HepG2 (cell line): ENCODE measurements around the gene SLC26A2. TPM values are rescaled to one million over a fixed set of nuclear protein-coding genes. Genes with fewer than 3 reads are reported as not detected.

Source experiments
- CAMTA2 ChIP-seq: sonication (generic); formaldehyde crosslinking; IDR thresholded peaks from 2 replicates; pipeline ENCODE4 v1.4.0; 2020; ENCODE audit warnings: mild to moderate bottlenecking, missing genetic modification reagents, borderline replicate concordance
- FOXJ3 ChIP-seq: sonication (generic); formaldehyde crosslinking; IDR thresholded peaks from 2 replicates; pipeline ENCODE4 v1.4.0; 2020; ENCODE audit warnings: missing genetic modification reagents, mild to moderate bottlenecking, borderline replicate concordance
- KMT2B ChIP-seq: IDR thresholded peaks from 2 replicates; pipeline ENCODE4 v1.6.1; 2016; ENCODE audit warnings: missing genetic modification reagents, missing compliant biosample characterization
- PAX8 ChIP-seq: sonication (generic); formaldehyde crosslinking; IDR thresholded peaks from 2 replicates; pipeline ENCODE4 v1.8.0; 2022; ENCODE audit warnings: mild to moderate bottlenecking, missing genetic modification reagents, borderline replicate concordance
- RARA ChIP-seq: IDR thresholded peaks from 2 replicates; pipeline ENCODE4 v1.6.1; 2016; ENCODE audit warnings: missing genetic modification reagents, missing compliant biosample characterization
- SNRNP70 ChIP-seq: fragments of 200-400 bp; formaldehyde crosslinking; IDR thresholded peaks from 2 replicates; pipeline ENCODE4 v1.6.1; 2017; ENCODE audit warnings: mild to moderate bottlenecking, low read depth, low read length, moderate library complexity
- ZBTB42 ChIP-seq: sonication (generic); formaldehyde crosslinking; IDR thresholded peaks from 2 replicates; pipeline ENCODE4 v1.5.0; 2020; ENCODE audit warnings: mild to moderate bottlenecking, missing genetic modification reagents
- ZFP36L2 ChIP-seq: sonication (generic); formaldehyde crosslinking; IDR thresholded peaks from 2 replicates; pipeline ENCODE4 v1.4.0; 2020; ENCODE audit warnings: missing genetic modification reagents
- ZNF235 ChIP-seq: sonication (generic); formaldehyde crosslinking; IDR thresholded peaks from 2 replicates; pipeline ENCODE4 v1.8.1; 2023; ENCODE audit warnings: mild to moderate bottlenecking, missing genetic modification reagents, borderline replicate concordance
- ZNF33A ChIP-seq: sonication (generic); formaldehyde crosslinking; IDR thresholded peaks from 2 replicates; pipeline ENCODE4 v1.5.1; 2020; ENCODE audit warnings: missing genetic modification reagents, mild to moderate bottlenecking, moderate library complexity, borderline replicate concordance
- ZNF562 ChIP-seq: sonication (generic); formaldehyde crosslinking; IDR thresholded peaks from 2 replicates; pipeline ENCODE4 v1.8.0; 2022; ENCODE audit warnings: missing genetic modification reagents, borderline replicate concordance
- ZNF790 ChIP-seq: sonication (generic); formaldehyde crosslinking; IDR thresholded peaks from 2 replicates; pipeline ENCODE4 v1.8.0; 2022; ENCODE audit warnings: missing genetic modification reagents, mild to moderate bottlenecking, borderline replicate concordance
- ZSCAN12 ChIP-seq: sonication (generic); formaldehyde crosslinking; IDR thresholded peaks from 2 replicates; pipeline ENCODE4 v1.9.0; 2021; ENCODE audit warnings: mild to moderate bottlenecking, missing genetic modification reagents
- polyA plus RNA-seq, 8 experiments: library from polyadenylated mRNA; depleted of rRNA in 3 of 8; stranded (reverse) in 7 of 8; unstranded in 1 of 8; fragments of >200 nt; fragmentation: Illumina TruSeq in 4 of 8; extraction: Trizol in 4 of 8; gene quantifications; 2 replicates each; pipeline versions ENCODE4 v1.2.1 to v1.2.3, GENCODE V29; 2011 to 2016; ENCODE audit warnings: low read depth in 4 of 8, missing spikeins in 1 of 8, mixed read lengths in 1 of 8; ENCODE audit not compliant: insufficient read depth in 1 of 8
- total RNA-seq, 5 experiments: library from RNA; depleted of rRNA; stranded (reverse); fragments of >200 nt; fragmentation: Illumina TruSeq; extraction: Trizol; gene quantifications; 2 replicates each; pipeline ENCODE4 v1.2.3, GENCODE V29; 2016; ENCODE audit warnings: low read depth in 1 of 5
- TF ChIP-seq, protein P1 (sequence below): IDR thresholded peaks from 2 replicates; pipeline ENCODE4 v1.6.1; 2016; ENCODE audit warnings: missing biosample characterization, missing genetic modification reagents, low read depth
- TF ChIP-seq, protein P2 (sequence below): sonication (generic); formaldehyde crosslinking; IDR thresholded peaks from 2 replicates; pipeline ENCODE4 v1.4.0; 2020; ENCODE audit warnings: mild to moderate bottlenecking, missing genetic modification reagents, borderline replicate concordance
- TF ChIP-seq, protein P3 (sequence below): sonication (generic); formaldehyde crosslinking; IDR thresholded peaks from 2 replicates; pipeline ENCODE4 v1.8.1; 2022; ENCODE audit warnings: low read depth, mild to moderate bottlenecking, missing genetic modification reagents

SLC26A2 gene
- total and polyA plus RNA-seq, 2 of the 13 experiments (the other 11 are each of a cell fraction or from before 2014, with no cell fraction given), result 2.2 to 7.9 TPM

DNA sequence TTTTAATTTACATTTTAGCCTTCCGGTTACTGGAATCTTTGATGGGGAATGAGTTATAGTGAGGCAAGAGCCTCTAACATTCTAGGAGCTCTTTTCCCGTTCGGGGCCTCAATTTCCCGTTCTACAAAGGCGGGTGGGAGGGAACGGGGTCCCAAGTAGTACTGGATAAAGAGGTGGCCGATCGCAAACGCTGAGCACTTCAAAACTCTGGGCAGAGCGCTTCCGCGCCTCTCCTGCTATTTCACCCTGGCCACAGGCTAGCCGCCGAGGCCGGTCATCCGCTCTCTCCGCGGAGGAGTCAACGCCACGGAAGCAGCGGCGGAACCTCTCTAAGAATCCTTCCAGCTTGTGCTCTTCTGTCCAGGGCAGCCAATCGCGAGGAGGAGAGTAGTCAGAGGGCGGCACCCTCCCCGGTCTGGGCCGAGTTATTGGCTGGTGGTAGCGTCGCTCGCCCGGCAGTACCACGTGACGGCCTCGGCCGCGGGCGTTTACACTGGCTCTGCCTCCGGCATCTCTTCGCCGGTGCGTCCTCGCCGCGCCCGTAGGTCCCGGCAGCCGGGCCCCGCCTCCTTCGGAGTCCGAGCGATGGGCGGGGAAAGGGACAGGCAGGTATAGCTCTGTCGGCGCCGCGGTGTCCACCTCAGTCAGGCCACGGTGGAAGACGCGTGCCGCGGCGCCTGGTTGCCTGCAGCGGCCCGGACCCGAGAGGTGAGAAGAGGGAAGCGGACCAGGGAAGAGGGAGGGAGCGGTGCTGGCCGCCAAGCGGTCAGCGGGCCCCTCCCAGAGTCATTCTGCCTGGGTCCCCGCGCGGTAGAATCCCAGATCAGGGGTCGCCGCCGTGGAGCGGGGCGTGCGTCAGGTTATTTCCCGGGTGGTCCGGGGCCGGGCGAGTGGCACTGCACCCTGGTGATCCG lies at the start of gene SLC26A2 (continued):
- TF ChIP-seq PAX8 (no peak), ZNF790 (CRISPR knock-in tag) (peak; percentile 82), RARA (no peak), SNRNP70 (no peak), ZNF235 (CRISPR knock-in tag) (0 out of 2 replicates have a peak, but pooled peaks have one; percentile 54), ZSCAN12 (CRISPR knock-in tag) (no peak; the same call in 1 of the 2 replicates), CAMTA2 (CRISPR knock-in tag) (no peak), FOXJ3 (CRISPR knock-in tag) (no peak), ZNF33A (CRISPR knock-in tag) (peak; percentile 56; the same call in 1 of the 2 replicates), ZBTB42 (no peak; the same call in 1 of the 2 replicates), ZNF562 (CRISPR knock-in tag) (no peak), KMT2B (CRISPR knock-in tag) (peak; percentile 74), ZFP36L2 (CRISPR knock-in tag) (no peak)
- TF ChIP-seq, protein P1, sequence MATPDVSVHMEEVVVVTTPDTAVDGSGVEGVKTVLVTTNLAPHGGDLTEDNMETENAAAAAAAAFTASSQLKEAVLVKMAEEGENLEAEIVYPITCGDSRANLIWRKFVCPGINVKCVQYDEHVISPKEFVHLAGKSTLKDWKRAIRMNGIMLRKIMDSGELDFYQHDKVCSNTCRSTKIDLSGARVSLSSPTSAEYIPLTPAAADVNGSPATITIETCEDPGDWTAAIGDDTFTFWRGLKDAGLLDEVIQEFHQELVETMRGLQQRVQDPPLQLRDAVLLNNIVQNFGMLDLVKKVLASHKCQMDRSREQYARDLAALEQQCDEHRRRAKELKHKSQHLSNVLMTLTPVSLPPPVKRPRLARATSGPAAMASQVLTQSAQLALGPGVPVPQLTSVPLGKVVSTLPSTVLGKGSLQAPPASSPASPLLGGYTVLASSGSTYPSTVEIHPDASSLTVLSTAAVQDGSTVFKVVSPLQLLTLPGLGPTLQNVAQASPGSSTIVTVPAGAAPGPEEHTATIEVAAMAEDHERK (CRISPR knock-in tag), result no peak
- TF ChIP-seq, protein P2, sequence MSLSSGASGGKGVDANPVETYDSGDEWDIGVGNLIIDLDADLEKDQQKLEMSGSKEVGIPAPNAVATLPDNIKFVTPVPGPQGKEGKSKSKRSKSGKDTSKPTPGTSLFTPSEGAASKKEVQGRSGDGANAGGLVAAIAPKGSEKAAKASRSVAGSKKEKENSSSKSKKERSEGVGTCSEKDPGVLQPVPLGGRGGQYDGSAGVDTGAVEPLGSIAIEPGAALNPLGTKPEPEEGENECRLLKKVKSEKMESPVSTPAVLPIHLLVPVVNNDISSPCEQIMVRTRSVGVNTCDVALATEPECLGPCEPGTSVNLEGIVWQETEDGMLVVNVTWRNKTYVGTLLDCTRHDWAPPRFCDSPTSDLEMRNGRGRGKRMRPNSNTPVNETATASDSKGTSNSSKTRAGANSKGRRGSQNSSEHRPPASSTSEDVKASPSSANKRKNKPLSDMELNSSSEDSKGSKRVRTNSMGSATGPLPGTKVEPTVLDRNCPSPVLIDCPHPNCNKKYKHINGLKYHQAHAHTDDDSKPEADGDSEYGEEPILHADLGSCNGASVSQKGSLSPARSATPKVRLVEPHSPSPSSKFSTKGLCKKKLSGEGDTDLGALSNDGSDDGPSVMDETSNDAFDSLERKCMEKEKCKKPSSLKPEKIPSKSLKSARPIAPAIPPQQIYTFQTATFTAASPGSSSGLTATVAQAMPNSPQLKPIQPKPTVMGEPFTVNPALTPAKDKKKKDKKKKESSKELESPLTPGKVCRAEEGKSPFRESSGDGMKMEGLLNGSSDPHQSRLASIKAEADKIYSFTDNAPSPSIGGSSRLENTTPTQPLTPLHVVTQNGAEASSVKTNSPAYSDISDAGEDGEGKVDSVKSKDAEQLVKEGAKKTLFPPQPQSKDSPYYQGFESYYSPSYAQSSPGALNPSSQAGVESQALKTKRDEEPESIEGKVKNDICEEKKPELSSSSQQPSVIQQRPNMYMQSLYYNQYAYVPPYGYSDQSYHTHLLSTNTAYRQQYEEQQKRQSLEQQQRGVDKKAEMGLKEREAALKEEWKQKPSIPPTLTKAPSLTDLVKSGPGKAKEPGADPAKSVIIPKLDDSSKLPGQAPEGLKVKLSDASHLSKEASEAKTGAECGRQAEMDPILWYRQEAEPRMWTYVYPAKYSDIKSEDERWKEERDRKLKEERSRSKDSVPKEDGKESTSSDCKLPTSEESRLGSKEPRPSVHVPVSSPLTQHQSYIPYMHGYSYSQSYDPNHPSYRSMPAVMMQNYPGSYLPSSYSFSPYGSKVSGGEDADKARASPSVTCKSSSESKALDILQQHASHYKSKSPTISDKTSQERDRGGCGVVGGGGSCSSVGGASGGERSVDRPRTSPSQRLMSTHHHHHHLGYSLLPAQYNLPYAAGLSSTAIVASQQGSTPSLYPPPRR (CRISPR knock-in tag), result no peak
- TF ChIP-seq, protein P3, sequence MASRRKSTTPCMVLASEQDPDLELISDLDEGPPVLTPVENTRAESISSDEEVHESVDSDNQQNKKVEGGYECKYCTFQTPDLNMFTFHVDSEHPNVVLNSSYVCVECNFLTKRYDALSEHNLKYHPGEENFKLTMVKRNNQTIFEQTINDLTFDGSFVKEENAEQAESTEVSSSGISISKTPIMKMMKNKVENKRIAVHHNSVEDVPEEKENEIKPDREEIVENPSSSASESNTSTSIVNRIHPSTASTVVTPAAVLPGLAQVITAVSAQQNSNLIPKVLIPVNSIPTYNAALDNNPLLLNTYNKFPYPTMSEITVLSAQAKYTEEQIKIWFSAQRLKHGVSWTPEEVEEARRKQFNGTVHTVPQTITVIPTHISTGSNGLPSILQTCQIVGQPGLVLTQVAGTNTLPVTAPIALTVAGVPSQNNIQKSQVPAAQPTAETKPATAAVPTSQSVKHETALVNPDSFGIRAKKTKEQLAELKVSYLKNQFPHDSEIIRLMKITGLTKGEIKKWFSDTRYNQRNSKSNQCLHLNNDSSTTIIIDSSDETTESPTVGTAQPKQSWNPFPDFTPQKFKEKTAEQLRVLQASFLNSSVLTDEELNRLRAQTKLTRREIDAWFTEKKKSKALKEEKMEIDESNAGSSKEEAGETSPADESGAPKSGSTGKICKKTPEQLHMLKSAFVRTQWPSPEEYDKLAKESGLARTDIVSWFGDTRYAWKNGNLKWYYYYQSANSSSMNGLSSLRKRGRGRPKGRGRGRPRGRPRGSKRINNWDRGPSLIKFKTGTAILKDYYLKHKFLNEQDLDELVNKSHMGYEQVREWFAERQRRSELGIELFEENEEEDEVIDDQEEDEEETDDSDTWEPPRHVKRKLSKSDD (CRISPR knock-in tag), result no peak
